SU-DHL-6 (cell line): ENCODE data around the gene MT1A.

ENCODE experiments used
- H2AFZ ChIP-seq: fragments of 200-600 bp; sonication (generic); 2 replicates; pipeline ENCODE4 v1.6.1; 2014; ENCODE audit warnings: low read depth, mild to moderate bottlenecking, moderate library complexity, mixed read lengths, antibody characterized with exemption, low read length; ENCODE audit not compliant: severe bottlenecking
- H3F3A ChIP-seq: fragments of 200-600 bp; shearing (Covaris generic); 2 replicates; pipeline ENCODE4 v1.6.0; 2016; ENCODE audit warnings: antibody characterized with exemption, mild to moderate bottlenecking; ENCODE audit not compliant: insufficient read depth
- H3K27ac ChIP-seq: fragments of 200-600 bp; sonication (generic); 2 replicates; pipeline ENCODE4 v1.5.1; 2016; ENCODE audit warnings: low read depth, mild to moderate bottlenecking, low read length, moderate library complexity, mixed read lengths
- H3K27me3 ChIP-seq: fragments of 200-600 bp; sonication (generic), shearing (Covaris generic); 2 replicates; pipeline ENCODE4 v1.6.0; 2014; ENCODE audit warnings: mild to moderate bottlenecking, low read length
- H3K36me3 ChIP-seq: fragments of 200-600 bp; sonication (generic); 2 replicates; pipeline ENCODE4 v1.6.1; 2014; ENCODE audit warnings: mild to moderate bottlenecking, low read length, mixed read lengths
- H3K4me2 ChIP-seq: fragments of 300-600, 200-600 bp; shearing (Covaris generic), sonication (generic); 2 replicates; pipeline ENCODE4 v1.6.0; 2014; ENCODE audit warnings: low read length, low read depth, mild to moderate bottlenecking; ENCODE audit not compliant: poor library complexity, severe bottlenecking
- H3K4me3 ChIP-seq: fragments of 200-600 bp; sonication (generic); 2 replicates; pipeline ENCODE4 v1.5.1; 2014; ENCODE audit warnings: antibody characterized with exemption, low read length, mild to moderate bottlenecking, mixed read lengths; ENCODE audit not compliant: insufficient read depth, poor library complexity, severe bottlenecking
- H3K79me2 ChIP-seq: fragments of 200-600 bp; sonication (generic); 2 replicates; pipeline ENCODE4 v1.6.1; 2014; ENCODE audit warnings: mild to moderate bottlenecking, low read length, moderate library complexity; ENCODE audit not compliant: insufficient read depth
- H3K9ac ChIP-seq: fragments of 200-600 bp; sonication (generic); 2 replicates; pipeline ENCODE4 v1.7.0; 2014; ENCODE audit warnings: mild to moderate bottlenecking, low read length
- H3K9me2 ChIP-seq: fragments of 200-600 bp; sonication (generic); replicated peaks from 2 replicates; pipeline ENCODE4 v1.6.1; 2014; ENCODE audit warnings: low read length; ENCODE audit not compliant: insufficient read depth
- H3K9me3 ChIP-seq: fragments of 200-600 bp; sonication (generic); 2 replicates; pipeline ENCODE4 v1.6.1; 2014; ENCODE audit warnings: low read length, mixed read lengths; ENCODE audit not compliant: insufficient read depth
- H4K20me1 ChIP-seq: fragments of 200-600 bp; sonication (generic); 2 replicates; pipeline ENCODE4 v1.6.1; 2014; ENCODE audit warnings: low read depth, mild to moderate bottlenecking, antibody characterized with exemption, low read length, moderate library complexity, mixed read lengths
- EZH2phosphoT487 ChIP-seq: fragments of 200-600 bp; sonication (generic), shearing (Covaris generic); conservative IDR thresholded peaks from 2 replicates; pipeline ENCODE4 v1.6.1; 2018; ENCODE audit warnings: mild to moderate bottlenecking, antibody characterized with exemption, low read length, moderate library complexity, mixed read lengths
- TF ChIP-seq, protein P1 (sequence below): fragments of 200-600 bp; sonication (generic); IDR thresholded peaks from one replicate; pipeline ENCODE4 v1.5.1; 2017; ENCODE audit warnings: antibody characterized with exemption, mild to moderate bottlenecking, low read length, moderate library complexity; ENCODE audit not compliant: insufficient read depth, poor library complexity, severe bottlenecking

MT1A gene

GRCh38 chr16:56591377-56592060 is 46.9 kb upstream of the MT1A start:
- H3K79me2 ChIP-seq: no peaks in the 10 kb centered on the region
- H2AFZ ChIP-seq: no peak overlapping the region
- no peak overlapping the region for H3K4me2 ChIP-seq

DNA sequence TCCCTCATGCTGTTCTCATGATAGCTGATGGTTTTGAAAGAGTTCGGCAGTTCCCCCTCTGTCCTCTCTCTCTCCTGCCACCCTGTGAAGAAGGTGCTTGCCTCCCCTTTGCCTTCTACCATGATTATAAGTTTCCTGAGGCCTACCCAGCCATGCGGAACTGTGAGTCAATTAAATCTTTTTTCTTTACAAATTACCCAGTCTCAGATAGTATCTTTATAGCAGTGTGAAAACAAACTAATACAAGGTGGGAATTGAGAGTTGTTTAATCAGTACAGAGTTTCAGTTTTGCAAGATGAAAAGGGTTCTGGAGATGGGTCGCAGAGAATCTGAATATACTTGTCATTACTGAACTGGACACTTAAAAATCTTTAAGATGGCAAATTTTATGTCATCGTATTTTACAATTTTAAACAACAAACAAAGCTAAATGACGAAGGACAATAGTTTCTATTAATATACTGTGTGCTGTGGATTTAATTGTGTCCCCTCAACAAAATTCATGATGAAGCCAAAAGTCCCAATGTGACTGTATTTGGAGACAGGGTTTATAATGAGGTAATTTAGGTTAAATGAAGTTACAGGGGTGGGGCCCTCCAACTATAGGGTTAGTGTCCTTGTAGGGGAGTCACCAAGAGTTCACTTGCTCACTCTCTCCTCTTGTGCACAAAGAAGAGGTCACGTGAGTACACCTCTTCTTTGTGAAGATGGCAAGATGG is 44.7 kb upstream of the MT1A start:
- no peak for TF ChIP-seq EZH2phosphoT487
- TF ChIP-seq, protein P1, sequence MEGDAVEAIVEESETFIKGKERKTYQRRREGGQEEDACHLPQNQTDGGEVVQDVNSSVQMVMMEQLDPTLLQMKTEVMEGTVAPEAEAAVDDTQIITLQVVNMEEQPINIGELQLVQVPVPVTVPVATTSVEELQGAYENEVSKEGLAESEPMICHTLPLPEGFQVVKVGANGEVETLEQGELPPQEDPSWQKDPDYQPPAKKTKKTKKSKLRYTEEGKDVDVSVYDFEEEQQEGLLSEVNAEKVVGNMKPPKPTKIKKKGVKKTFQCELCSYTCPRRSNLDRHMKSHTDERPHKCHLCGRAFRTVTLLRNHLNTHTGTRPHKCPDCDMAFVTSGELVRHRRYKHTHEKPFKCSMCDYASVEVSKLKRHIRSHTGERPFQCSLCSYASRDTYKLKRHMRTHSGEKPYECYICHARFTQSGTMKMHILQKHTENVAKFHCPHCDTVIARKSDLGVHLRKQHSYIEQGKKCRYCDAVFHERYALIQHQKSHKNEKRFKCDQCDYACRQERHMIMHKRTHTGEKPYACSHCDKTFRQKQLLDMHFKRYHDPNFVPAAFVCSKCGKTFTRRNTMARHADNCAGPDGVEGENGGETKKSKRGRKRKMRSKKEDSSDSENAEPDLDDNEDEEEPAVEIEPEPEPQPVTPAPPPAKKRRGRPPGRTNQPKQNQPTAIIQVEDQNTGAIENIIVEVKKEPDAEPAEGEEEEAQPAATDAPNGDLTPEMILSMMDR: no peak
- Histone ChIP-seq H3K79me2 (no peaks in the 10 kb centered on the region), H2AFZ (no peak overlapping the region), H3K4me2 (no peak overlapping the region), H3K27me3 (0 out of 2 replicates have a peak, but pooled peaks cover 3% of the 10 kb centered on the region), H3K9ac (no peak overlapping the region), H3K4me3 (no peak overlapping the region), H3F3A (no peaks in the 10 kb centered on the region), H3K36me3 (no peaks in the 10 kb centered on the region), H4K20me1 (no peaks in the 10 kb centered on the region), H3K9me2 (no peaks in the 10 kb centered on the region), H3K27ac (no peak overlapping the region), H3K9me3 (no peaks in the 10 kb centered on the region)

More at GRCh38 chr16:56591377-56592060, 46.9 kb upstream of the MT1A start:
- Histone ChIP-seq H3K27ac (no peak overlapping the region), H3K4me3 (no peak overlapping the region), H3F3A (no peaks in the 10 kb centered on the region), H3K9me2 (no peaks in the 10 kb centered on the region), H4K20me1 (no peaks in the 10 kb centered on the region), H3K27me3 (0 out of 2 replicates have a peak, but pooled peaks cover 3% of the 10 kb centered on the region), H3K36me3 (no peaks in the 10 kb centered on the region), H3K9me3 (no peaks in the 10 kb centered on the region), H3K9ac (no peak overlapping the region)
- TF ChIP-seq EZH2phosphoT487: no peak
- TF ChIP-seq, protein P1: no peak

GRCh38 chr16:56594292-56594619 is 44.2 kb upstream of the MT1A start:
- Histone ChIP-seq H3F3A (no peaks in the 10 kb centered on the region), H3K9me3 (no peaks in the 10 kb centered on the region), H3K9me2 (no peaks in the 10 kb centered on the region), H3K4me3 (no peak overlapping the region), H3K9ac (no peak overlapping the region), H3K79me2 (no peaks in the 10 kb centered on the region), H3K4me2 (no peak overlapping the region), H2AFZ (no peak overlapping the region), H3K36me3 (no peaks in the 10 kb centered on the region), H3K27me3 (0 out of 2 replicates have a peak, but pooled peaks cover 3% of the 10 kb centered on the region), H3K27ac (no peak overlapping the region), H4K20me1 (no peaks in the 10 kb centered on the region)
- TF ChIP-seq, protein P1: no peak
- TF ChIP-seq EZH2phosphoT487: no peak
